Thoracic aorta (tissue), 2 donors: ENCODE measurements around the gene EHD2. TPM values are rescaled to one million over a fixed set of nuclear protein-coding genes. Genes with fewer than 3 reads are reported as not detected.

Experiments
- ATAC-seq: fragments of 150-250 bp; one replicate; pipeline ENCODE4 v1.8.0; 2017; ENCODE audit warnings: low read depth; ENCODE audit not compliant: insufficient number of reproducible peaks, low FRiP score
- DNase-seq: peaks from one replicate; pipeline ENCODE4 v3.0.0-alpha.2; 2020; ENCODE audit warnings: low spot score
- H3K27ac ChIP-seq, 2 donors: fragments of 200-600 bp; sonication (generic); 1 replicate in 1 of 2; 2 replicates in 1 of 2; pipeline ENCODE4 v1.5.1; 2016; ENCODE audit warnings: mild to moderate bottlenecking in 2 of 2, moderate library complexity in 2 of 2
- H3K27me3 ChIP-seq: fragments of 200-600 bp; sonication (generic); replicated peaks from 2 replicates; pipeline ENCODE4 v1.6.0; 2016; ENCODE audit warnings: mild to moderate bottlenecking; ENCODE audit not compliant: insufficient read depth
- H3K36me3 ChIP-seq: fragments of 200-600 bp; sonication (generic); one replicate; pipeline ENCODE4 v1.5.1; 2016
- H3K4me1 ChIP-seq, 2 donors: fragments of 200-600 bp; sonication (generic); 1 replicate in 1 of 2; 2 replicates in 1 of 2; pipeline versions ENCODE4 v1.5.1 to v1.6.0; 2016; ENCODE audit warnings: low read depth in 2 of 2, mild to moderate bottlenecking in 1 of 2; ENCODE audit not compliant: control insufficient read depth in 1 of 2
- H3K4me3 ChIP-seq: fragments of 200-600 bp; sonication (generic); 2 replicates; pipeline ENCODE4 v1.5.1; 2016; ENCODE audit warnings: mild to moderate bottlenecking
- H3K9me3 ChIP-seq: fragments of 200-600 bp; sonication (generic); 2 replicates; pipeline ENCODE4 v1.5.1; 2016
- CTCF ChIP-seq: fragments of 200-600 bp; sonication (generic); IDR thresholded peaks from one replicate; pipeline ENCODE4 v1.5.1; 2019; ENCODE audit warnings: antibody characterized with exemption
- total RNA-seq, 2 donors: library from RNA; depleted of rRNA; stranded (reverse); fragments of >200 nt; gene quantifications; one replicate each; pipeline versions ENCODE4 v1.1.0 to v1.2.3, GENCODE V29; 2016

Gene EHD2
- total RNA-seq, 2 donors from 2014 or later, result 141 to 195 TPM

- ATAC-seq, result no peak
- peaks cover 7 to 24% of the 10 kb centered on the region in 2 donors for H3K4me1 ChIP-seq
- peak overlapping the region; percentile 72 for H3K4me3 ChIP-seq
- DNase-seq, result no peak
- no peak for TF ChIP-seq CTCF
- H3K36me3 ChIP-seq, result peaks cover 15% of the 10 kb centered on the region
- no peaks in the 10 kb centered on the region for H3K9me3 ChIP-seq
- H3K27me3 ChIP-seq, result no peaks in the 10 kb centered on the region
- peak overlapping the region; percentile 97 to 98 for H3K27ac ChIP-seq
These were observed 17.3 kb downstream of the EHD2 start for GRCh38 chr19:47730521-47730889.

DNA sequence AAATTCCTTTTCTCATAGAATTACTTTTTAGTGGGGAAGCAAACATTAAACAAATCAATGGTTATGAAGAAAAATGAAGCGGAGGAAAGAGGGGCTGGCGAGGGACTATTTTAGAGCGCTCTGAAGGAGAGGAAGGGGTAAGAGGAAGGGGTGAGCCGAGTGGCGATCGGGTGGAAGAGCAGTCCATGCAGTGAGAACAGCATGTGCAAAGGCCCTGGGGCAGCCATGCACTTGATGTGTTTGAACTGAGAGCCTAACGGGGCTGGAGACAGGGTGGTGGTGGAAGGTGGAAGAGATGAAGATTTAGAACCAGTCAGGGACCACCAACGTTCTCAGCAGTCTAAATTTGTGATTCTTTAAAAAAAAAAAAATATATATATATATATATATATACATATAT, 17.7 kb downstream of the EHD2 start:
- Histone ChIP-seq H3K4me1 (peaks cover 7 to 24% of the 10 kb centered on the region in 2 donors), H3K9me3 (no peaks in the 10 kb centered on the region), H3K27me3 (no peaks in the 10 kb centered on the region), H3K36me3 (peaks cover 13% of the 10 kb centered on the region), H3K4me3 (no peak overlapping the region), H3K27ac (peak overlapping the region; percentile 97 to 98)
- DNase-seq (no peak), ATAC-seq (no peak)
- no peak for TF ChIP-seq CTCF

- Histone ChIP-seq H3K27ac (no peak overlapping the region), H3K27me3 (no peaks in the 10 kb centered on the region), H3K9me3 (no peaks in the 10 kb centered on the region), H3K4me3 (no peak overlapping the region), H3K4me1 (peaks cover 0 to 4% of the 10 kb centered on the region in 2 donors), H3K36me3 (peaks cover 27% of the 10 kb centered on the region)
- TF ChIP-seq CTCF, result no peak
- ATAC-seq (no peak), DNase-seq (no peak)
These were observed 21.9 kb downstream of the EHD2 start for GRCh38 chr19:47735131-47735530.

GRCh38 chr19:47740866-47741519, 27.8 kb downstream of the EHD2 start:
- Histone ChIP-seq H3K4me1 (peaks cover 22% of the 10 kb centered on the region in 2 donors), H3K27me3 (no peaks in the 10 kb centered on the region), H3K9me3 (no peaks in the 10 kb centered on the region), H3K36me3 (peaks cover 40% of the 10 kb centered on the region), H3K4me3 (no peak overlapping the region), H3K27ac (peak overlapping the region in 1 of 2 donors; percentile 98)
- TF ChIP-seq CTCF, result no peak
- ATAC-seq, result no peak
- DNase-seq, result no peak

DNA sequence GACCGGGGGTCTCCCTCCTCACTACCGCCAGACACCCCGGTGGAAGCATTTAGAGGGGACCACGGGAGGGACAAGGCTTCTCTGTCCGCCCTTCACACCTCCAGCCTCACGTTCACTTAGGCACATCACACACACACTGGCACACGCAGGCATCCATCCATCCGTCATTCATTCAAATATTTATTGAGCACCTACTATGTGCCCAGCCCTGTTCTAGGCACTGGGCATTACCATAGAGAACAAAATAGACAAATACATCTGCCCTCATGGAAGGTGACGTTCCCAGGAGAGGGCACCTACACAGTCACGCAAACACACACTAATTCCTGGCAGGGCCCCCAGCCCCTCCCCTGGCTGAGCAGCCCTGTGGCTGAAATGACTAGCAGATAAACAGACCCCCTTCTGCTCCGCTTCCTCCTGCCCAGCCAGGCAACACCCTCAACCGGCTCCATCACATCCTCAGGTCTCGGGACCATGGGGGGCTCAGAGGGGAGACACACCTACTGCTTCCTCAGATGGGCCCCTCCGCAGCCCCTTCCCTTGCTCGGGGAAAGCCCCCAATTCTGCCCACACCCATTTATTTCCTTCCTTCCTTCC, 28.4 kb downstream of the EHD2 start:
- Histone ChIP-seq H3K4me1 (peaks cover 29% of the 10 kb centered on the region in 2 donors), H3K4me3 (no peak overlapping the region), H3K9me3 (no peaks in the 10 kb centered on the region), H3K27me3 (no peaks in the 10 kb centered on the region), H3K27ac (peak overlapping the region; percentile 92 to 98), H3K36me3 (peaks cover 34% of the 10 kb centered on the region)
- no peak for DNase-seq
- no peak for ATAC-seq
- TF ChIP-seq CTCF, result no peak
